GM18870 (cell line): Measurements from ENCODE around the gene KRT10.
"Not testable (repeated sequence)": the region's sequence is repeated elsewhere in the genome, so short reads cannot be mapped to it uniquely, and the experiment has no call there.

ENCODE experiments used
- ATAC-seq: cut with Tn5 transposase; IDR thresholded peaks from one replicate; pipeline ENCODE4 v1.9.1; 2021; ENCODE audit warnings: moderate library complexity; ENCODE audit not compliant: unreplicated experiment

KRT10 gene

DNA sequence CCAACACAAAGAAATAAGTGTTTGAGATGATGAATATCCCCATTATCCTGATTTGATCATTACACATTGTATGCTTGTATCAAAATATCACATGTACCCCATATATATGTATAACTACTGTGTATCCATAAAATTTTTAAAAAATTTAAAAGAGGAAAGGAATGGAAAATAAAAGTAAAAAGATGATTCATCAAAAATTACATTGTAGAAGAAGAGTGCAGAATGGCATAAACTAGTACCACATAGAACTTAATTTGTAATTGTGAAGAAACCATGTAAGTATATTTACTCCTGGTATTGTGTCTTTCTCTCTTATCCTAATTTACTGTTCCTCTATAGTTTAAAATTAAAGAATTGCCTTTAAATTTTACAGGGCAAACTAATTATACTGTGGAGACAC lies 11.5 kb upstream of the KRT10 start:
- ATAC-seq, result no peak

DNA sequence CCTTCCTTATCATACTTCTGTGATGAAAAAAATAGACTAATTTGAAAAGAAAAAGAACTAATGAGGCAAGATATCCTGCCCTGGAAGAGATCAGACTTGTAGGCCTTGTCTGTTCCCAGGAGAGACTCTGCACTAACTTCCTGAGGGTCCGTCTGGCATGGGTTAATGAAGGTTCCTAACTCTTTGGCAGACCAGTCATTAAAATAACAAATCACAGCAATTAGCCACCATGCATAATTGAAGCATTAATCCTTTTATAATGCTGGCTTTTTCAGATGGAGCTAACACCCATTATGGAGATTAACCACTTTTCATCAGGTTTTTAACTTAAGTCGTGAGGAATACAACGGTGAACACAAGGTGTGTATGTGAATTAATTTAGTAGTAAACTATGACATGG lies 10.4 kb upstream of the KRT10 start:
- no peak for ATAC-seq

DNA sequence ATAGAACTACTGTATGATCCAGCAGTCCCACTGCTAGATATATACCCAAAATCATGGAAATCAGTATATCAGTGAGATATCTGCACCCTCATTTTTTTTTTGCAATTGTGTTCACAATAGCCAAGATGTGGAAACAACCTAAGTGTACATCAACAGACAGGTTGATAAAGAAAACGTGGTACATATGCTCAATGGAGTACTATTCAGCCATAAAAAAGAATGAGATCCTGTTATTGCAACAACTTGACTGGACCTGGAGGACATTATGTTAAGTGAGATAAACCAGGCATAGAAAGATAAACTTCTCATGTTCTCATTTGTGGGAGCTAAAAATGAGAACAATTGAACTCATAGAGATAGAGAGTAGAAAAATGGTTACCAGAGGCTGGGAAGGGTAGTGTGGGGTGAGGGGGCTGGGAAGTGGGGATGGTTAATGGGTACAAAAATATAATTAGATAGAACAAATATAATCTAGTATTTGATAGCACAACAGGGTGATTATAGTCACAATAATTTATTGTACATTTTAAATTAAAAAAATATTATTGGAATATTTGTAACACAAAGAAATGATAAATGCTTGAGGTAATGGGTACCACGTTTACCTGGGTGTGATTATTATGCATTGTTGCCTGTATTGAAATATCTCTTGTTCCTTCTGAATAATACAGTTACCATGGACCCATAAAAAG lies 7.8 kb upstream of the KRT10 start:
- ATAC-seq, result no peak

DNA sequence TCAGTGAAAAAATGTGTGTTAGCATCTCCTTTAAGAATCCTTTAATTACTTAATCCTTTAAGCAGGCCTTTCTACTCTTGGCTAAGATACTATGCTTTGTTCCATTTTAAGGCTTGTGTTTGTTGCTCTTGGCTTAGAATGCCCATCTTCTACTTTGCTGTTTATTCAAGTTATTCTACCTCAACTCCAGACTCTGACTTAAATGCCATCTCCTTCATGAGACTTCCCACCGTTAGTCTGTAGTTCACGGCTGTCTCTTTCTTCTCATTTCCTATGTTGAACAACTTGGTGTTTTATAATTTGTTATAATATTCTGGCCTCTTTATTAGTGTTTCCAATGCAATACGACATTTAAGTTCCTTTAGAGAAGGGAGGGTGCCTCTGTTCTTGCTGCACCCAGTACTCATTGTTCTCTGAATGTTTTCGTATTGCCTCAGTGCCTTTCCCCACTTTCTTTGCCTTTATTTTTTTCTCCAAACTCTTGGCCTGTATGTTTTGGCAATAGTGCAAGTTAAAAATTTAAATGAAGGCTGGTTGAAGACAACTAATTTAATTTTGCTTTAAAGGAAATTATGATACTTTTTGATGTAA lies 6.1 kb upstream of the KRT10 start:
- no peak for ATAC-seq

DNA sequence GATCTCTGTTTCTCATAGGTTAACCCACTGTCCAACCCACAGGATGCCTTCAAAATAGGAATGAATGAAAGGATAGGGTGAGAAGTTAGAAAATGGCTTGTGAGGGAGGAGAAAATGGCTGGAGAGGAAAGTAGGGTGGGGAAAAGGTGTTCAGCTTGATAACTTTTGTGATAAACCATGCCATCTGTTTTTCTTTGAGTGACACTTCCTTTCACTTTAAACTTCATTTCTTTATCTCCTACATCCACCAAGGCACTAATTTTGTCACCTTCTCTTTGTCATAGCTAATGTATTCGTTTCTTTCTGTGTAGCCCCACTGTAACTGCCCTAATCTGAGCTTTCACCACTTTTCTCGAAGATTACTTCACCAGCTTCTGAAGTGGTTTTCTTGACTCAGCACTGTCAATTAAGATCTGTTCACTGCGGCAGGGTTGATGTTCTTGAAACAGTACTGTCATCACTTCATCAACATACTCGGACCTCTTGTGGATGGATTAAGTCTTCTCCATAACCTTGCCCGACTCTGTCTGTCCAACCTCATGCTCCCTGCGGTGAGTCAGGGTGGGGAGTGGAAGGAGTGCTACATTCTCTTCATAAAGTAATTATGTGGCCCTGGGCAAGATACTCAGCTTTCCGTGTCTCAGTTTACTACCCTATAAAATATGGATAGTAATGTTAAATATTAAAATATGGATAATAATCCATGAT lies 5.5 kb upstream of the KRT10 start:
- ATAC-seq, result no peak

DNA sequence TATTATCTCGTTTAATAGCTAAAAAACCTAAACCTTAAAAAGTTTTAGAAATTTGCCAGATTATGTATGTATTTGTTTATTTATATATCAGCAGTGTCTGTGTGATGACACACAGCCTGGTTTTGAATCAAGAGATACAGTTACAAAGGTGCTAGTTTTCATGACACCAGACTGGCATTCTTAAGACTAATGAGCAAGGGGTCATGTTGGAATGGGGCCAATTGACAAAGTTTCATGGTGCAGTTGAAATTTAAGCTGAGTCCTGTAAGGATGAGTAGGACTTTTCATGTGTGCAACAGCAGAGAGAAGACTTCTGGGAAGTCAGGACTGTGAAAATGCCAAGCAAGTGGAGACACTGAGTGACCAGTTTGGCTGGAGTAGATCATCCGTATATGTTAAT lies 3.2 kb upstream of the KRT10 start:
- no peak for ATAC-seq

DNA sequence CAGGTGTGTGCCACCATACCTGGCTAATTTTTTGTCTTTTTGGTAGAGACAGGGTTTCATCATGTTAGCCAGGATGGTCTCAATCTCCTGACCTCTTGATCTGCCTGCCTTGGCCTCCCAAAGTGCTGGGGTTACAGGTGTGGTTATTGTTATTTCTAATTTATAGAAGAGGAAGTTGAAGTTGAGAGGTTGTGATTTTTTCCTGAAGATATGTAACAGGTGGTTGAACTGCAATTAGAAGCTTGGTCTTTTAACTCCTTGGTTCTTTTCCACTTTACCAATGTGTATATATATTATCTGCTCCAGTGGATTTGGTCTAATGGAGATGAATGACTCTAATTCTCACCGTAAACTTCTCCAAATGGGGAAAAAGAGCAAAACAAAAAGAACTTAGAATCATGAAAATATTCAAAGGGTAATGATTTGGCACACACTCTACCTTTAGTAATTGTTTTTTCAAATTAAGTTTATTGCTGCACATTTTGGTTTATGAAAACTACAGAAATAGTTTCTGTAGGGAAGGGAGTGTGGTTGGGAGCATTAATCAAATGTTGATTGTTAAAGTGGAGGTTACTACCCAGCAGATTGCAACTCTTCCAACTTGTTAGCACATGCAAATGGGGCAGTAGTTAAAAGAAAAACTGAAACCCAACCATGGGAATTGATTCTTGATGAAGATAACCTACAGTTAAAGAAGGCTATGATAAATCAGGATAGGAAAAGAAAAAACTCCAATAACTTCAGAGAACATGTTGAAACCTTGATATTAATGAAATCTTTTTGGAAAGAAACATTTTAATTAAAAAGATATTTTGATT lies 1.8 kb upstream of the KRT10 start:
- ATAC-seq, result no peak

DNA sequence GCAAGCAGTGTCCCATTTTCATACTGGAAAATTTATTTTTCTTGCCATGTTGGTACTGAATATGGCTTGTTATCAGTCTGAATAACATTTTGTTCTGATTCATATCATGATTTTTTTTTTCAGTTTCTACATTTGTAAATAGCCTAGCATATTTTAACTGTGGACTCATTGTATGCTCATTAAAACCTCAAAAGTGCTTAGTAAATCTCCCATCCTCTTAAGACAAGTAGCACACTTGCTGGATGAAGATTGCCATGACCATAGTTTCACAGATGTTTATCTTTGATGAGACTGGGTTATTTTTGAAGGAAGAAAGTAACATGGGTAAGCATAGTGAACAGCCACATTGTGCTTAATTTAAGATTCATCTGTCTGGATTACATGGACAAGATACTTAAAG lies 878 bp downstream of the KRT10 start:
- ATAC-seq, result no peak

DNA sequence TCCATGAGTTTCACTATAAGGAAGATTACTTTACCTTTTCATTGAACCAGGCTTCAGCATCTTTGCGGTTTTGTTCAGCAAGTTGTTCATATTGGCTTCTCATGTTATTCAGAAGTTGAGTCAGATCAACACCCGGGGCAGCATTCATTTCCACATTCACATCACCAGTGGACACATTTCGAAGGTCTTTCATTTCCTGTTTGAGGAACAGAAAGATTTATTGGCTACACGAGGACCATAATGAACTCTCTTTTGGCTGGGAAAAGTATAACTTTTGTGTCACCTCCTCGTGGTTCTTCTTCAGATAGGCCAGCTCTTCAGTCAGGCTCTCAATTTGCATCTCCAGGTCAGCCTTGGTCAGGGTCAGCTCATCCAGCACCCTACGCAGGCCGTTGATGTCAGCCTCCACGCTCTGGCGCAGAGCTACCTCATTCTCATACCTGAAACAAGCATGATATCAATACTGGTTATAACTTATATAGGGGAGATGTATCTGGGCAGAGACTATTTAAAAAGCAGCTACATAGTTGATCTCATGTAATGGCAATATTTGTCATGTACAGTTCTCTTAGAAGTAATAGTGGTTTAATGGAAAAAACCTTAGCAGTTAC lies 2.1 kb downstream of the KRT10 start:
- no peak for ATAC-seq

DNA sequence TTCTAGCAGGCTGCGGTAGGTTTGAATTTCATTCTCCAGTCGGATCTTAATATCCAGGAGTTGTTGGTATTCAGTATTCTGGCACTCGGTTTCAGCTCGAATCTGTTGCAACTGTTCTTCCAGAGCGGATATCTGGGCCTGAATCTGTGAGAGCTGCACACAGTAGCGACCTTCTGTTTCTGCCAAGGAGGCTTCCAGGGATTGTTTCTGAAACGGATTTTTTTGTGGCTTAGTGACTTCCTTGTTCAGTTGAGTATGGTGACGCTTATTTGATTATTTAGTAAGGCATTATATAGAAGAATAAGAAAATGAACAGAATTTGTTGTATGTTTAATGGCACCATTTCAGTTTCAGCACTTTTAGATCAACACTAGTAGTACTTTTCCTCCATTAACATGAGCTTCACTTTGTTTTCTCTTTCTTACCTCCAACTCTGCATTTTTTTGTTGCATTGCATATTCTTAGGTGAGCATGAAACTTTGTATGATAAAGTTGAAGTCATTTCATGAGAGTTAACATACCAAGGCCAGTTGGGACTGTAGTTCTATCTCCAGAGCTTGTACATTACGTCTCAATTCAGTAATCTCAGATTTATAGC lies 2.8 kb downstream of the KRT10 start:
- ATAC-seq, result no peak

DNA sequence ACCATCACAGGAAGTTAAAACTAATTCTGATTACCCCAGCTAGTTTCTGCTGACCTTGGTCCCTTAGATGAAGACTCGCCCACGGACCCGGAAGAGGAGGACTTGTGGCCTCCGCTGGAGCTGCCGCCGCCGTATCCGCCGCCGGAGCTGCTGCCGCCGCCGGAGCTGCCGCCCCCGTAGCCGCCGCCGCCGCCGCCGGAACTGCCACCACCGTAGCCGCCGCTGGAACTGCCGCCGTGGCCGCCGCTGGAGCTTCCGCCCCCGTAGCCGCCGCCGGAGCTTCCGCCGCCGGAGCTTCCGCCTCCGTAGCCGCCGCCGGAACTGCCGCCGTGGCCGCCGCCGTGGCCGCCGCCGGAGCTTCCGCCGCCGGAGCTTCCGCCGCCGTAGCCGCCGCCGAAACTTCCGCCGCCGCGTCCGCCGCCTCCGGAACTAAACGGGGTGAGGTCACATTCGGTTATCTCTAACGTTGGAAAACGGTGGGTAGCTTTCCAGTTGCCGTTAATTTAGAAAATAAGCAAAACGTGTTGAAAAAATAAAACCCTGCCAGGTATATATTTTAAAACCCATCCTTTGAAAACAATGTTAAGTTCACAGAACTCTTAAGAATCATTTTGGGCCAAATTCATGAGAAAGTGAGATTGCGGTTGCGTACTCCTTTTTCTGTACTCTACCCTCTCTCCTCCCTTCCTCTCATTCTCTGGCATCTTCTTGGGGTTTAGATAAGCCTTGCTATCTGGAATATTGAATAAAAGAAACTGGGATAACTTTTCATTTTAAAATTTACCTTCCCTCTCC lies 3.5 kb downstream of the KRT10 start:
- no peak for ATAC-seq

DNA sequence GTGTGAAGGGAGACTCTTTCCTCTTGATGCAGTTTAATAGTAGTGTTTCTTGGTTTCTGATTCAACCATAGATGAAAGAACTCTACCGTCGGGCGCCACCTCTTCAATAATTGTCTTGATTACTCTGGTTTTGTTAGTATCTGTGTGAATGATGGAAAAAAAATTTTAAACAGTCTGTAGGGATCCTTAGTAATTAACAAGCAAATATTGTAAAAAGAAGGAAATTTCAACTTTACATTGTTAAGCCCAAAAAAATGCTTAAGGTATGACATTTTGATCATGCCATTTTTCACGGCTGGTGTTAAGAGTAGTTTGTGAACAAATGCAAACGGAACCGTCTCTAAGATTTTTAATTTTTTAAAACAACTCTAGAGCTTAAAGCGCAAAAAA lies 4.1 kb downstream of the KRT10 start:
- ATAC-seq, result no peak

DNA sequence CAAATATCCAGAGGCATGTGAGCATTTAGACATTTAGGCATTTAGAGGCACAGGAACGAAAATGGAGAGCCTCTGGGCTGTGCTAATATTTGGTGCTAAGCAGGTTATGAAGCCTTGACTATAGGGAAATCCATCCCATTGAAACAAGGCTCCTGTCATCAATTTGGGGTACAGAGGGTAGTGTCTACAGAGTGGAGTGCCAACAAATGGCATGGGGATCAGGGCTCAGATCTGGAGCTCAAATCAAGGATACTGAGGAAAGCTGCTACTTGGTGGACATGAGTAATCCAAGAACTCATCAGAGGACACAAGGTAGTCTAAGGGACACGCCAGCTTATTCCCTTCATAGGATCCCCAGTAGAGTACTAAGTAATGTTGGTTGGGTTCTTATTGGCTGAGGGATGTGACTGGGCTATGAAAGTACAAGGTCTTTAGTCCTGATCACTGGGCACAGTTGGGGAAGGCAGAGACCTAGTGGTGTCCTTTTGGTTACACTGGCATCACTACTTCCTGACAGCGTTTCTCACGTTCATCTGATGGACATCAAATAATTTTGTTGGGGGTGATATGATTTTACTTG lies 5.2 kb downstream of the KRT10 start:
- ATAC-seq, result no peak

DNA sequence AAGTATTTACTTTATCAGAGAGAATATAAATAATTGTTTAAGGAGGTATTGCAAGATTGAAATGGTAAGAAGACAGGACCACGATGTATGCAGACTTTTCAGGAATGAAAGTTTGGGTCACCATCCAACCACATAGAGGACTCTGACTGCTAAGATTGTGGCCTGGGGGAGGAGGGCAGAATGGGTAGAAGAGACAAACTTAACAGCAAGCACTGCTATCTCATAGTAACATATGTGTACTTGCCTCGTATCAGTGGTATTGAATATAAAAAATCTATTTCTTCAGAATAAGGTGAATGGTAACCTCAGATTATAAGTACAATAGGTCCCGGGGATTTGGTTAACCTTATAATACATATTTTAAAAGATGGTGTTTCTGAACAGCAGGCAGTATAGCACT lies 5.8 kb downstream of the KRT10 start:
- no peak for ATAC-seq

DNA sequence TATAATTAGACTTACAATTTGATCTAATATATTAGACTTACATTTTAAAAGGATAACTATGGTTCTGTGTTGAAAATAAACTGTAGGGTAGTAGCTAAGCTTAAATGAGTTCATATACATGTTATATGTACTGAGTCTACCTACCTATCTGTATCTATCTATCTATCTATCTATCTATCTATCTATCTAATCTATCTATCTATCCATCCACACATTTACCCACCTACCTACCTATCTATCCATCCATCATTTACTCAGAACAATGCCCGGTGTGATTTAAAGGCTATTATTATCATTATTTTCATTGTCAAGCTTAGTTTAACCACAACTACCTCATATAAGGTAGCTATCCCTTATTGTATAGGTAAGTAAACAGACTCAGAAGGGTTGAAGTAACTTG lies 7.0 kb downstream of the KRT10 start:
- ATAC-seq, result no peak

DNA sequence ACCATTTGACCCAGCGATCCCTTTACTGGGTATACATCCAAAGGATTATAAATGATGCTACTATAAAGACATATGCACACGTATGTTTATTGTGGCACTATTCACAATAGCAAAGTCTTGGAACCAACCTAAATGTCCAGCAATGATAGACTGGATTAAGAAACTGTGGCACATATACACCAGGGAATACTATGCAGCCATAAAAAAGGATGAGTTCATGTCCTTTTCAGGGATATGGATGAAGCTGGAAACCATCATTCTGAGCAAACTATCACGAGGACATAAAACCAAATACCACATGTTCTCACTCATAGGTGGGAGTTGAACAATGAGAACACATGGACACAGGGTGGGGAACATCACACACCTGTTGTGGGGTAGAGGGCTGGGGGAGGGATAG lies 7.8 kb downstream of the KRT10 start:
- not testable (repeated sequence) for ATAC-seq

DNA sequence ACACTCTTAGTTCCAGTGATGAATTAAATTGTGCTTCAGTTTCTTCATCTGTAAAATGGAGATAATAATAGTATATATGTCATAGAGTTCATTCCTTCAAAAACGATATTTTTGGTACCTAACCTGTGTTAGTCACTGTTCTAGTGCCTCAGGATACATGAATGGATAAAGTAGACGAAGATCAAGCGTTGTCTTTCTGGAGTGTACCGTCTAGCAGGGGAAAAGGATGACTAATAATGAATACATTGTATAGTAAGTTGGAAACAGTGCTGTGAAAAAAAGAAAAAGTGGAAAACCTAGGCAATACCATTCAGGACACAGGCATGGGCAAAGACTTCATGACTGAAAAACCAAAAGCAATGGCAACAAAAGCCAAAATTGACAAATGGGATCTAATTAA lies 8.6 kb downstream of the KRT10 start:
- ATAC-seq, result no peak

DNA sequence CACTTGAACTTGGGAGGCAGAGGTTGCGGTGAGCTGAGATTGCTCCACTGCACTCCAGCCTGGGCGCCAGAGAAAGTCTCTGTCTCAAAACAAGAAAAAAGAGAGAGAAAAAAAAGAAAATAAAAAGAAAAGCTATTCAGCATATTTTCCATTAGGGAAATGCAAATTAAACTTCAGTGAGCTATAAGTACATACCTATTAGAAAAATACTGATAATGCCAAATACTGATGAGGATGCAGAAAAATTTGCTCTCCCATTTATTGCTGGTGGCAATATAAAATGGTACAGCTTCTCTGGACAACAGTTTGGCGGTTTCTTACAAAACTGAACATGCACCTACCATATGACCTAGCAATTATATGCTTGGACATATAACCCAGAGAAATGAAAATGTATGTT lies 9.8 kb downstream of the KRT10 start:
- ATAC-seq, result no peak

DNA sequence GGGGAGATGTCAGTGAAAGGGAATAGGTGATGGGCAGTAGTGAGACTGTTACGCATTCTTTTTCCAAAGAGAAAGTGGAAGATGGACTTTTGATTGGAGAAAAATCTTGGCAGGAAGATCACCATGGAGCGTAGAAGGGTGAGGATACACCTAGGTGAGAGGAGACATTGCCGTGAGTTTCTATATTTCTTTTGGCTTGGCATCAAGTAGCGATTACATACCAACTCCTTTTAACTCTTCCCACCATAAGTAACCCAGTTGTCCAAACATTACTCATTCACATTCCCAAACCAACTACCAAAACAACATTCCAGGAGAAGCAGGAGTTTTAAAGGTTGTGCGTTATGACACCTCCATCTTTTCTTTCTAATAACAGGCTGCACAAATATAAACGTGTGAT lies 11.9 kb downstream of the KRT10 start:
- ATAC-seq, result no peak
